Measurements from ENCODE around the gene GNB1L.

DNA sequence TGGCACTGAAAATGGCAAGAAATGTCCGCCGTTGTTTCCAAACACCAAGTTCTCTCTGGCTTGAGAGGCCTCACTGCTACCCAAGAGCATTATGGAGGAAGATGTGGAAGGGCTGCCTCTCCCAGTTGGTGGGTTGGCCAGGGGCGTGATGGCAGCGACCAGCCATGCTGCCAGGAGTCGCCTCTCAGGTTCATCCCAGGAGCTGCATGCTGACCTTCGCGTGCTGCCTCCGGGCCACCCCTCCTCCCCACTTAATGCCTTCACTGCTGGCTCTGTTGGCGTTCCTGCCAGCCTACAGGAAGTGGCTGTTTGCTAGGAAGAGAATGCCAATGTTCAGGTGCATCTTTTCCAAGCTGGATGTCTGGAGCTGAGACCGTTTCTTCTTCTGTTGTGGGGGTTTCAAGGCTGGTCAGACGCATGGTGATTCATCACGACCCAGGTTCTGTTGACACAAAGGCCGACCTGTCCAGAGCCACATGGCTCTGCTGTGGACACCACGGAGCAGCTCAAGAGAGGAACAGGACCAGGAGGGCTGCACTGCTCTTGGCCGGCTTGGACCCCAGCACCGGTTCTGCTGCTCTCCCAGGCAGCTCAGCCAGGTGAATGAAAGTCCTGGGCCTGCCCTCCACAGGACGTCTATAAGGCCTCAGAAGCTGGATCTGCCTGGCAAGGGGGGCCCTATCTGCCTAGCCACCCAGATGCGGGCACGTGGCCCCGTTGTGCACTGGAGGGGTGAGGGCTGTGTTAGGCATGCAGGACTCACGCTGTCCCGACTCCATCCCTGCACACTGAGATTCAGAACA is 69.0 kb downstream of the GNB1L start:
- TF ChIP-seq, protein P1, sequence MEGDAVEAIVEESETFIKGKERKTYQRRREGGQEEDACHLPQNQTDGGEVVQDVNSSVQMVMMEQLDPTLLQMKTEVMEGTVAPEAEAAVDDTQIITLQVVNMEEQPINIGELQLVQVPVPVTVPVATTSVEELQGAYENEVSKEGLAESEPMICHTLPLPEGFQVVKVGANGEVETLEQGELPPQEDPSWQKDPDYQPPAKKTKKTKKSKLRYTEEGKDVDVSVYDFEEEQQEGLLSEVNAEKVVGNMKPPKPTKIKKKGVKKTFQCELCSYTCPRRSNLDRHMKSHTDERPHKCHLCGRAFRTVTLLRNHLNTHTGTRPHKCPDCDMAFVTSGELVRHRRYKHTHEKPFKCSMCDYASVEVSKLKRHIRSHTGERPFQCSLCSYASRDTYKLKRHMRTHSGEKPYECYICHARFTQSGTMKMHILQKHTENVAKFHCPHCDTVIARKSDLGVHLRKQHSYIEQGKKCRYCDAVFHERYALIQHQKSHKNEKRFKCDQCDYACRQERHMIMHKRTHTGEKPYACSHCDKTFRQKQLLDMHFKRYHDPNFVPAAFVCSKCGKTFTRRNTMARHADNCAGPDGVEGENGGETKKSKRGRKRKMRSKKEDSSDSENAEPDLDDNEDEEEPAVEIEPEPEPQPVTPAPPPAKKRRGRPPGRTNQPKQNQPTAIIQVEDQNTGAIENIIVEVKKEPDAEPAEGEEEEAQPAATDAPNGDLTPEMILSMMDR (IDR thresholded peaks at IDR 0.05), result no peak
- TF ChIP-seq POLR2A (IDR thresholded peaks at IDR 0.05) (no peak), EP300 (IDR thresholded peaks at IDR 0.05) (no peak)

Data from gastroesophageal sphincter (tissue), 3 donors.